GM21528 (cell line): Measurements from ENCODE around the gene C11orf16.
"Not testable (repeated sequence)": the region's sequence is repeated elsewhere in the genome, so short reads cannot be mapped to it uniquely, and the experiment has no call there.

Experiments
- ATAC-seq: cut with Tn5 transposase; IDR thresholded peaks from one replicate; pipeline ENCODE4 v1.9.1; 2021; ENCODE audit warnings: mild to moderate bottlenecking, moderate library complexity; ENCODE audit not compliant: unreplicated experiment, low FRiP score

C11orf16 gene

DNA sequence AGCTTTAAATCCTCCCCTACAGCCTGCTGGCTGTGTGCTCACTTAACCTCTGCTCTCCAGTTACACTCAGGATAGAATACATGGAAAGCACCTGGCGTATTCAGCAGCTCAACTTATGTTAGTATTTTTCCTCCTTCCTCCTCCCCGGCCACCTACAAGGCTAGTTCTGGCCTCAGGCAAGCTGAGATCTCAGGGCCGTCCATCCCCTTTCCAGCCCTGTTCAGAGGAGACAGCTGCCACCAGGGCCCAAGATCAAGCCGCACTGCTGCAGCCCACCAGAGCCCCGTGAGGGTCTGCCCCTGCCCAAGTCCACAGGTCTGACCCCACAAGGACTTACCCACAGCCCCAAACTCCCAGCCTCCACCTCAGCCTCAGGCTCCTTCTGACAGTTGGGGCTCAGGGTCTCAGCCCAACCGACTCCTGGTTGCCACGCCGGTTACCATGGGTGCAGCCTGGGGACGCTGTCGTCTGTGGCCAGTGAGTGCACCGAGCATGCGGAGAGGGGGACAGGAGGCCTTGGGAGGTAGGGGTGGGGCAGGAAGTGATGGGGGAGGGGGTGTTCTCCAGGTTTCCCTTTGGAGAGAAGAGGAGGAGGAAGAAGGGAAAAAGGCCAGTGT lies at the start of gene C11orf16:
Gene C11orf16 (minus strand): TSS at position 384 of the 617 bp plus-strand sequence. CDS start 639 bp downstream, outside the sequence.
- no peak for ATAC-seq

- no peak for ATAC-seq
Measured at GRCh38 chr11:8980485-8980884, 47.7 kb upstream of the C11orf16 start.

- not testable (repeated sequence) for ATAC-seq
Measured at GRCh38 chr11:8979365-8979764, 46.6 kb upstream of the C11orf16 start.

- ATAC-seq, result no peak
Measured at GRCh38 chr11:8973121-8973520, 40.4 kb upstream of the C11orf16 start.

DNA sequence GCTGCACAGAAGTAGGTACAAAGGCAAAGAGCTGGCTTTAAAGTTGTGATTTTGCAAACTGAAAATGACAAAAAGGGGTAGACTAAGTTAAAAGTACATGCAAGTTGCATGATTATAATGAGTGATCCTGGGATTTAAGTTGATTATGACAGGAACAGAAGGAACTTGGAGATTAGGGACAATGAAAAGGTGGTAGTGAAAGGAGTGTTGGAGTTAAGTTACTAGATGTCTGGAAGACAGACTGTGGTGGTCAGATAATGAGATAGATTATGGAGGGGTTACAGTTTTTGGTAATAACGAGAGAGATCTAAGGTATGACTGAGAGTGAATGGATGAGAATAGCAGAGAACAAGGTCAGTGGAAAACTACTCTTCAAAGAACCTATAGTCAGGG lies 39.2 kb upstream of the C11orf16 start:
- ATAC-seq, result no peak

DNA sequence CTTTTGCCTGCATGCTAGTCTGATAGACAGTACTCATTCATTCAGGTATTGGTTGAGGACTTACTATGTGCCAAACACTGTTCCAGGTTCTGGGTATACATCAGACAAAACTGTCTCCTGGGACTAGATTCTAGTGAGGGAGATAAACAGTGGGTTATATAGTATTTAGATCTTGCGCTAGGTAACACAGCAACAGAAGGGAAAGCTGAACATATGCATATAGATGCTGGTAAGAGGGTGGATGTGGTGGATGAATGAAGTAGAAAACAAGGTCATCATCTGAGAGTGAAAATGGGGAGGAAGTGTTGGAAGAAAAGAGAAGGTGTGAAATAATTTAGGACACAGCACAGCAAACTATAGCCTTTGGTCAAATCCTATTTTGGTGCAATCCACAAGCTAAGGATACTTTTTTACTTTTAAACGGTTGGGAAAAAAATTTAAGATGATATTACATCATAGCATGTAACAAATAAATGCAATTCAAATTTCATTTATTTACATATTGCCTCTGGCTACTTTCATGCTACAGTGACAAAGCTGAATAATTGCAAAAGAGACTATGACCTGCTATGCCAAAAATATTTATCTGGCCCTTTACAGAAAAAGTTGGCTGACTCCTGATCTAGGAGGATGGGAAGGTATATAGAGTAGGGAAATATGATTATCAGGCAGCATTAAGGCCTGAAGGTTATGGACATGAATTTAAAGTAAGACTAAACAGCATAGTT lies 38.6 kb upstream of the C11orf16 start:
- no peak for ATAC-seq

DNA sequence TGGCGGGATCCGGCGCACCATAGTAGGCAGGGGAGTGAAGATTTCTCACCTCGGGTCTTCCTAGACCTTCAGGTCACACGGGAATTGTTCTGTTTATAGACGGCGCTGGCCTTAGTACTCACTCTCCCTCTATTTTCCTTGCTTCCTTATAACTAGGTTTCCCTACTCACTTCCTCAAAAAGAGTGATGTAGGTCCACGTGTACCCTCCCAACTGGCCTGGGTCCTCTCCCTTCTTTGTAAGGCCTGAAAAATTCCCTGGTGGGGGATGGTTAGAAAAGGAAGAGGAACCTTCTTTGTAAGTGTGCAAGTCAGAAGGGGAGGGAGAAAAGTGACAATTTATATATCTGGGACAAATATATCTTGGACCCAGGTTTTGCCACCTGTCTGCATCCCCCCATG lies 34.4 kb upstream of the C11orf16 start:
- ATAC-seq, result no peak

DNA sequence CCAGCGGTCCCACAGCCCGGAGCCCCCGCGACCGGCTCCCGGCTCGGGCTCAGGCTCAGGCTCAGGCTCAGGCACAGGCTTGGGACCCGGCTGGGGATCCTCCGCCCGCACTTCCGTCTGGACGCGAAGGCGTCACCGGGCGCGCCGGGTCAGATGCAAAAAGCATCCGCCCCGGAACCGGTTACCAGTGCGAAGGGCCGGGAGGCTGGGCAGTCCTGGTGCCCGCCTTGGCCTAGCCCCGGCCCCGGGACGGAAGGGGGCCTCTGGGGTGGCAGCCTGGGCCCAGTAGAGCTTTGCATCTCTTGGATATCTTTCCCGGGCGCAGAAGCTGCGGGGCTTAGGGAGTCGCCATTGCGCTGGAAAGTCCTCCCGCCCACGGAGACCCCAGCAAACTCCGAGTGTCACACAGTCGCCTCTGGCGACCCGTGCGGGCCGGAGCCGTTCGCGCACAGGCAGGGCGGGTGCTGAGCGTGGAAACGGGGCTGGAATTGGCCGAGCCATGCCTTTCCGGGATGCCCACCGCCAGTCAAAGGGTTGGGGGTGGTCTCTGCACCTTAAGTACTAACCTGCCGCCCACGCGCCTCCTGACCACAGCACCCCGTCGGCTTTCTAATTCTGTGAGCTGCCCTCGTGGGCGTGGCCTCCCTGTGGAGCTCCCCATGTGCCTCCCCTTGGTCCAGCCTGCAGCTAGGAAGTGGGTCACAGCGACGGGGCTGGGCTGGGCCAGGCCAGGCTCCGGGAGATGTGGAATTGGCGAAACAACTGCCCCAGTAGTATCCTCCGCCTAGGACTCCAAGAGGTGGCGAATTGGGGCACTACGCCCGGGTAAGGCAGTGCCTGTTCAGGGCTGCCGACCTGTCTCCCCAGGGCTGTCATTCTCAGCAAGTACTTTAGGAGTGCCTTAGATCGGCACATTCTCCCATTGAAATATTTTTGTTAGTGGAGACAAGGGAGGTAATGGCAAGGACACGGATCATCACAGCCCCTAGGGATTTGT lies 31.9 kb upstream of the C11orf16 start, which contains the start of gene TMEM9B:
Gene TMEM9B (minus strand): TSS at position 119 of the 997 bp plus-strand sequence. CDS start 129 bp downstream, outside the sequence.
- peak; percentile 76 for ATAC-seq

- ATAC-seq, result peak; percentile 75
Measured at GRCh38 chr11:8963569-8964323, 31.0 kb upstream of the C11orf16 start.

DNA sequence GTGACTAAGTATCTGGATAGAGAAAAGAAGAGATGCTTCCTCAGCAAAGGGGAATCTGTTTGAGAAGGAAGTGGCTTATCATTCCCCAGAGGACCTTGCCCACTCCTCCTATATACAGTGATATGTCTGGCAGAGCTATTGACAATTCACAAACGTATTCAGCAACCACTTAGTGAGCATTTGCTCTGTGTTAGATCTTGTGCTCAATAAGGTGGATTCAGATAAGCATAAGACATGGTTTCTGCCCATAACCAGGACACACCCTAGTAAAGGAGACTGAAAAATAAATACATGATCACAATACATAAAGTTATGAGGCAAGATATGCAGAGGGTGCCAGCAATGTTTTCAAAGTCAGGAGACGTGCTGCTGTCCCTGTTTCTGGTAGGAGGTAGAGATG lies 30.1 kb upstream of the C11orf16 start:
- ATAC-seq, result no peak

DNA sequence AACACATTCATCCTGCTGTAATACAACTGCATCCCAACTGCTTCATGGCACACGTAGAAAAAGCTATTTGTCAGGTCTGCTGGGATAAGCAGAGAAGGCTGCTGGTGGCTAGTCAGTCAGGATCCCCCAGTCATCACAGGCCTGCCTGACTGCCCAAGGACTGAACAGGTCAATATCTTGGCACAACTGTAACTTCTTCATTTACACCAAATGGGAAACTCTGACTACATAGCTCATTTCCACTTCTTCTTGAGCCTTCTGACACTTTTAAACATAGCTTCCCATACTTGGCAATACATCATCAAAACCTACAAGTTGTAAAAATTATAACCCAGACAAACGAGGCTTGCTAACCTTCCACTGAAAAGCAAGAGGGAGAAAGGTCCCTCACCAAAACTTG lies 28.7 kb upstream of the C11orf16 start:
- no peak for ATAC-seq

- no peak for ATAC-seq
Measured at GRCh38 chr11:8959546-8960166, 26.9 kb upstream of the C11orf16 start.

GRCh38 chr11:8956860-8957259 lies 24.1 kb upstream of the C11orf16 start:
- no peak for ATAC-seq

DNA sequence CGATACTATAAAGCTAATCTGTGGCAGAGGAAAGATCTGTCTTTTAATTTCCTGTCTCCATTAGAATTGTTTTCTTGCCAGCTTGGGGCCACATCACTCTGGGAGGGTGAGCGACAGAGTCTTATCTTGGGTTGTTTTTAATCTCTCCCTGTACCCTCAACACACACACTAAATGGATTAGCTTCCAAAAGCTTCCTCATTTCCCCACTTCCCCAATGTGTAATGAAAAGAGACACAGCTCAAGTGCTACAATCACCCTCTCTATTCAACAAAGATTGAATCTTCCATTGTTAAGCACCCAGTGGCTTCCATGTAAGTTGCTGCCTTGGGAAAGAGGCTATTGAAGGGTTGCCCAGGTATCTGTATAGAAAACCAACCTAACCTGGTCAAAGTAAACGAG lies 16.1 kb upstream of the C11orf16 start:
- no peak for ATAC-seq

GRCh38 chr11:8947230-8947943 lies 14.6 kb upstream of the C11orf16 start:
- ATAC-seq, result no peak

- no peak for ATAC-seq
Measured at GRCh38 chr11:8942518-8943066, 9.8 kb upstream of the C11orf16 start, which contains the start of gene ASCL3. ASCL3 (minus strand) TSS chr11:8943016; CDS start chr11:8938161, 4,855 bp downstream.

DNA sequence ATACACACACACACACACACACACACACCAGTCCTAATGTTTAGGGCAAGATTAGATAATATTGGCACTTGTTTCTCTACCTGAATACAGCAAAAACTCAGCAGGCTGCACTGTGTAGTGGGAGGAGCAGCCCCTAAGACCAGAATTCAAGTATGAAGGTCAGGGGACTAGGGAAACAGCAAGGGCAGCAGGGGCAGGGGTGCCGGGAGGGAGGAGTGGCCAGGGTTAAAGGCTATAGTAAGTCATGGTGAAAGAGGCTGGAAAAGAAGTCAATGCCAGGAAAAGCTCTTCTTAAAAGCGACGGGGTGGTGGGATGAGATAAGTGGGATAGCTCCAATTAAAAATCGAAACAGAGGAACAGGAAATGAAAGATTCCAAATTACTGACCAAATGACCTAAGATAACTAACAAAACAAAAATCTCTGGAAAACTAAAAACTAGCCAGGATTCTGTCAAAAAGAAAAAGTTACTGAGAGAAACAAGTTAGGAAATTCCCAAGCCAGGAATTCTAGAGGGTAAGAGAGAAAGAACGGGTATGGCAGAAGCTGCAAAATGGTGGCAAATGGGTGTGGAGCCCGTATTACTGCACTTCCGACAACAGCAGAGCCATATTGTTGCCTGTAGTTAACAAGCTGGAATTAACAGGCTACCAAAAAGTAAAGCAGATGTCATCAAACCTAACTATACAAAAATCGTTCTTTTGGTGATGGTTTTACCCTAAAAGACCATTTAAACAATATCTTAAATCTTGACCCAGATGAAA lies 8.8 kb upstream of the C11orf16 start:
- ATAC-seq, result no peak

GRCh38 chr11:8937659-8938058 lies 4.9 kb upstream of the C11orf16 start:
- no peak for ATAC-seq
